HCT116 (cell line): ENCODE measurements around the gene AEBP2. TPM values are rescaled to one million over a fixed set of nuclear protein-coding genes. Genes with fewer than 3 reads are reported as not detected.

Source experiments
- ATAC-seq: fragments of 200-7000 bp; cut with Tn5 transposase; 2 replicates; pipeline ENCODE4 v1.9.1; 2020; ENCODE audit warnings: mild to moderate bottlenecking, moderate library complexity
- BruUV-seq: library from RNA; stranded (reverse); fragments of 400-500 nt; replicated peaks from 2 replicates; lab custom pipeline; 2021; lab: Mats Ljungman, UMichigan
- CTCF ChIA-PET: fragments of 300-600 bp; sonication (Branson Sonifier 250); formaldehyde crosslinking; loops from one replicate; lab custom pipeline; 2021; ENCODE audit warnings: antibody characterized with exemption; lab: Charles Lee
- POLR2A ChIA-PET: fragments of 300-600, 350-600 bp; sonication (Branson Sonifier 250); formaldehyde crosslinking; loops from one replicate; lab custom pipeline; 2021; ENCODE audit warnings: antibody characterized with exemption; lab: Charles Lee
- RAD21 ChIA-PET, 2 experiments: fragments of 300-600 bp; sonication (Branson Sonifier 250); formaldehyde crosslinking; loops; one replicate each; lab custom pipeline; 2023; ENCODE audit warnings: low total read pairs in 2 of 2; ENCODE audit not compliant: uncharacterized antibody in 2 of 2, unreplicated experiment in 2 of 2, low non-redundant PET in 1 of 2; lab: Charles Lee
- DNase-seq: peaks from one replicate; pipeline ENCODE4 v3.0.0-alpha.2; 2010; ENCODE audit warnings: low read depth, low spot score
- H2AFZ ChIP-seq: fragments of 200-600 bp; shearing (Covaris generic), sonication (generic); 2 replicates; pipeline ENCODE4 v1.6.1; 2017; ENCODE audit warnings: low read depth, mixed run types, mixed read lengths, antibody characterized with exemption, low read length; ENCODE audit not compliant: poor library complexity, severe bottlenecking
- H3K27ac ChIP-seq: 2 replicates; pipeline ENCODE4 v1.5.1; 2012; ENCODE audit warnings: low read depth, low read length
- H3K27me3 ChIP-seq: fragments of 200-600 bp; sonication (generic); 2 replicates; pipeline ENCODE4 v1.6.1; 2016; ENCODE audit warnings: mixed run types, low read length, mixed read lengths; ENCODE audit not compliant: insufficient read depth
- H3K36me3 ChIP-seq, 2 experiments: fragments of 200-500 bp in 1 of 2; fragments of 200-600 bp in 1 of 2; sonication (Bioruptor generic) in 1 of 2; sonication (generic) in 1 of 2; 2 replicates each; pipeline versions ENCODE4 v1.5.1 to v1.6.1; 2014 to 2016; ENCODE audit warnings: low read length in 2 of 2, inconsistent platforms in 1 of 2, mixed read lengths in 1 of 2, mixed run types in 1 of 2; ENCODE audit not compliant: insufficient read depth in 2 of 2, control insufficient read depth in 1 of 2
- H3K4me1 ChIP-seq, 2 experiments: fragments of 200-600 bp in 1 of 2; sonication (generic) in 1 of 2; 2 replicates each; pipeline versions ENCODE4 v1.5.1 to v1.6.1; 2012 to 2017; ENCODE audit warnings: low read length in 2 of 2, inconsistent platforms in 1 of 2, mild to moderate bottlenecking in 1 of 2, mixed read lengths in 1 of 2, mixed run types in 1 of 2, moderate library complexity in 1 of 2; ENCODE audit not compliant: insufficient read depth in 2 of 2, control insufficient read depth in 1 of 2
- H3K4me2 ChIP-seq: fragments of 200-600 bp; sonication (generic); 2 replicates; pipeline ENCODE4 v1.6.1; 2017; ENCODE audit warnings: mixed run types, low read length, mixed read lengths
- H3K4me3 ChIP-seq, 2 experiments: fragments of 200-600 bp in 1 of 2; sonication (generic) in 1 of 2; replicated peaks in 1 of 2; 2 replicates each; pipeline ENCODE4 v1.5.1; 2011 to 2016; ENCODE audit warnings: low read length in 2 of 2, control low read depth in 1 of 2, low read depth in 1 of 2, mild to moderate bottlenecking in 1 of 2, mixed read lengths in 1 of 2, mixed run types in 1 of 2
- H3K79me2 ChIP-seq: fragments of 200-600 bp; sonication (generic); 2 replicates; pipeline ENCODE4 v1.6.1; 2017; ENCODE audit warnings: mild to moderate bottlenecking, mixed run types, low read length, moderate library complexity, mixed read lengths; ENCODE audit not compliant: insufficient read depth
- H3K9ac ChIP-seq: fragments of 200-600 bp; sonication (generic); 2 replicates; pipeline ENCODE4 v1.6.1; 2016; ENCODE audit warnings: low read length, mixed read lengths
- H3K9me2 ChIP-seq: fragments of 200-600 bp; sonication (generic), shearing (Covaris generic); 2 replicates; pipeline ENCODE4 v1.6.1; 2017; ENCODE audit warnings: mixed run types, mild to moderate bottlenecking, moderate library complexity; ENCODE audit not compliant: insufficient read depth
- H3K9me3 ChIP-seq, 2 experiments: fragments of 200-500 bp in 1 of 2; fragments of 200-600 bp in 1 of 2; sonication (Bioruptor generic) in 1 of 2; sonication (generic) in 1 of 2; 2 replicates each; pipeline ENCODE4 v1.6.1; 2014 to 2017; ENCODE audit warnings: low read length in 2 of 2, mixed read lengths in 2 of 2, inconsistent platforms in 1 of 2, low read depth in 1 of 2, mild to moderate bottlenecking in 1 of 2, mixed run types in 1 of 2, moderate library complexity in 1 of 2; ENCODE audit not compliant: control insufficient read depth in 1 of 2, insufficient read depth in 1 of 2
- H4K20me1 ChIP-seq: fragments of 200-600 bp; sonication (generic), shearing (Covaris generic); 2 replicates; pipeline ENCODE4 v1.6.1; 2017; ENCODE audit warnings: mixed run types, mild to moderate bottlenecking, moderate library complexity; ENCODE audit not compliant: insufficient read depth
- CEBPB ChIP-seq: IDR thresholded peaks from 2 replicates; pipeline ENCODE4 v1.6.1; 2012; ENCODE audit warnings: low read depth
- EGR1 ChIP-seq: IDR thresholded peaks from 2 replicates; pipeline ENCODE4 v1.6.1; 2012; ENCODE audit warnings: low read depth
- EZH2phosphoT487 ChIP-seq: fragments of 200-600 bp; IDR thresholded peaks from 2 replicates; pipeline ENCODE4 v1.6.1; 2018; ENCODE audit warnings: antibody characterized with exemption, borderline replicate concordance
- FOSL1 ChIP-seq: IDR thresholded peaks from 2 replicates; pipeline ENCODE4 v1.6.1; 2012; ENCODE audit warnings: low read depth
- JUND ChIP-seq: IDR thresholded peaks from 2 replicates; pipeline ENCODE4 v1.6.1; 2012
- POLR2AphosphoS5 ChIP-seq: IDR thresholded peaks from 2 replicates; pipeline ENCODE4 v1.6.1; 2011; ENCODE audit warnings: mild to moderate bottlenecking, low read depth, low read length, moderate library complexity
- SIN3A ChIP-seq: IDR thresholded peaks from 2 replicates; pipeline ENCODE4 v1.6.1; 2012; ENCODE audit warnings: low read depth
- SP1 ChIP-seq: IDR thresholded peaks from 2 replicates; pipeline ENCODE4 v1.6.1; 2012; ENCODE audit warnings: low read depth
- SRF ChIP-seq: IDR thresholded peaks from 2 replicates; pipeline ENCODE4 v1.6.1; 2012; ENCODE audit warnings: low read depth
- TCF7L2 ChIP-seq: IDR thresholded peaks from 2 replicates; pipeline ENCODE4 v1.7.0; 2011; ENCODE audit warnings: borderline replicate concordance, inconsistent platforms; ENCODE audit not compliant: insufficient read depth, insufficient read length; ENCODE audit errors: extremely low read depth
- ZFX ChIP-seq: fragments of 450-650 bp; IDR thresholded peaks from 2 replicates; pipeline ENCODE4 v1.6.1; 2017
- ZNF274 ChIP-seq: fragments of 200-500 bp; sonication (Bioruptor generic); IDR thresholded peaks from 2 replicates; pipeline ENCODE4 v1.6.1; 2014; ENCODE audit warnings: mild to moderate bottlenecking, low read depth, low read length, inconsistent platforms
- intact Hi-C: fragments of 100-400 bp; cut with micrococcal nuclease; formaldehyde crosslinking; loops from 2 replicates; pipeline ENCODE4 v1.10.0; 2022
- total RNA-seq: library from RNA; stranded (reverse); gene quantifications from one replicate; pipeline ENCODE4 v1.2.1, GENCODE V29; 2021; ENCODE audit not compliant: unreplicated experiment
- TF ChIP-seq, protein P1 (sequence below): IDR thresholded peaks from 2 replicates; pipeline ENCODE4 v1.6.1; 2012
- TF ChIP-seq, protein P2 (sequence below): IDR thresholded peaks from 2 replicates; pipeline ENCODE4 v1.6.1; 2012; ENCODE audit warnings: low read depth
- TF ChIP-seq, protein P3 (sequence below): IDR thresholded peaks from 2 replicates; pipeline ENCODE4 v1.6.1; 2012
- TF ChIP-seq, protein P4 (sequence below), 3 experiments: fragments of 200-600 bp in 1 of 3; sonication (generic) in 1 of 3; IDR thresholded peaks in 2 of 3; conservative IDR thresholded peaks in 1 of 3; 2 replicates each; pipeline ENCODE4 v1.5.1; 2012 to 2017; ENCODE audit warnings: low read depth in 2 of 3, low read length in 2 of 3, antibody characterized with exemption in 1 of 3, borderline replicate concordance in 1 of 3, control low read depth in 1 of 3, mild to moderate bottlenecking in 1 of 3, mixed read lengths in 1 of 3, mixed run types in 1 of 3, moderate library complexity in 1 of 3; ENCODE audit not compliant: insufficient read depth in 1 of 3
- TF ChIP-seq, protein P5 (sequence below): IDR thresholded peaks from 2 replicates; pipeline ENCODE4 v1.6.1; 2011; ENCODE audit warnings: mild to moderate bottlenecking, low read length, moderate library complexity; ENCODE audit not compliant: insufficient replicate concordance; ENCODE audit errors: extremely low read depth

Gene AEBP2
- total RNA-seq, 1 experiment from 2014 or later = 44.6 TPM

DNA sequence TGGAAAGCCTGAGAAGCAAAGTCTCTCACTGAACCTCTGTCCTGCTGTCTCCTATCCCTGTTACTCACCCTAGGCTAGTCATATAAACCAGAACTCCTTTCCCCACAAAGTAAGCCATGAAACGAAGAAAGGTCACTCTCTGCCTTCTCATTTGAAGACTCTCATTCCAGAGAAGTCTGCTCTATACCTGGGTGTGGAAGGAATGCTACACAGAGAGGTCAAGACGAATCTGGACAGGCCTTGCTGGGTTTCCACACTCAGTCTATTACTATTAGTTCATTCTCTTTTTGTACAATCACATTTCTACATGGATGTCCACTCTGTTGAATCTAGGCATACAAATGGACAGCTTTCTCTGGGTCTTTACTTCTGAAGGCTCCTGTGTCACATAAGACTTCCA, 2.4 kb upstream of the AEBP2 start:
- Histone ChIP-seq H4K20me1 (no peaks in the 10 kb centered on the region), H2AFZ (no peak overlapping the region), H3K4me3 (no peak overlapping the region), H3K79me2 (peaks cover 22% of the 10 kb centered on the region), H3K36me3 (no peaks in the 10 kb centered on the region), H3K9ac (no peak overlapping the region), H3K4me1 (peaks cover 6 to 11% of the 10 kb centered on the region in 2 experiments; a peak in 3 of 4 replicates), H3K9me3 (no peaks in the 10 kb centered on the region), H3K4me2 (no peak overlapping the region), H3K27me3 (no peaks in the 10 kb centered on the region), H3K27ac (no peak overlapping the region), H3K9me2 (no peaks in the 10 kb centered on the region)
- ATAC-seq = no peak
- TF ChIP-seq JUND (no peak), SIN3A (no peak), POLR2AphosphoS5 (no peak), FOSL1 (no peak), SP1 (no peak), TCF7L2 (no peak), ZFX (no peak), ZNF274 (no peak), CEBPB (no peak), SRF (no peak), EZH2phosphoT487 (no peak), EGR1 (no peak)
- TF ChIP-seq, protein P1, sequence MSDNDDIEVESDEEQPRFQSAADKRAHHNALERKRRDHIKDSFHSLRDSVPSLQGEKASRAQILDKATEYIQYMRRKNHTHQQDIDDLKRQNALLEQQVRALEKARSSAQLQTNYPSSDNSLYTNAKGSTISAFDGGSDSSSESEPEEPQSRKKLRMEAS = no peak
- TF ChIP-seq, protein P2, sequence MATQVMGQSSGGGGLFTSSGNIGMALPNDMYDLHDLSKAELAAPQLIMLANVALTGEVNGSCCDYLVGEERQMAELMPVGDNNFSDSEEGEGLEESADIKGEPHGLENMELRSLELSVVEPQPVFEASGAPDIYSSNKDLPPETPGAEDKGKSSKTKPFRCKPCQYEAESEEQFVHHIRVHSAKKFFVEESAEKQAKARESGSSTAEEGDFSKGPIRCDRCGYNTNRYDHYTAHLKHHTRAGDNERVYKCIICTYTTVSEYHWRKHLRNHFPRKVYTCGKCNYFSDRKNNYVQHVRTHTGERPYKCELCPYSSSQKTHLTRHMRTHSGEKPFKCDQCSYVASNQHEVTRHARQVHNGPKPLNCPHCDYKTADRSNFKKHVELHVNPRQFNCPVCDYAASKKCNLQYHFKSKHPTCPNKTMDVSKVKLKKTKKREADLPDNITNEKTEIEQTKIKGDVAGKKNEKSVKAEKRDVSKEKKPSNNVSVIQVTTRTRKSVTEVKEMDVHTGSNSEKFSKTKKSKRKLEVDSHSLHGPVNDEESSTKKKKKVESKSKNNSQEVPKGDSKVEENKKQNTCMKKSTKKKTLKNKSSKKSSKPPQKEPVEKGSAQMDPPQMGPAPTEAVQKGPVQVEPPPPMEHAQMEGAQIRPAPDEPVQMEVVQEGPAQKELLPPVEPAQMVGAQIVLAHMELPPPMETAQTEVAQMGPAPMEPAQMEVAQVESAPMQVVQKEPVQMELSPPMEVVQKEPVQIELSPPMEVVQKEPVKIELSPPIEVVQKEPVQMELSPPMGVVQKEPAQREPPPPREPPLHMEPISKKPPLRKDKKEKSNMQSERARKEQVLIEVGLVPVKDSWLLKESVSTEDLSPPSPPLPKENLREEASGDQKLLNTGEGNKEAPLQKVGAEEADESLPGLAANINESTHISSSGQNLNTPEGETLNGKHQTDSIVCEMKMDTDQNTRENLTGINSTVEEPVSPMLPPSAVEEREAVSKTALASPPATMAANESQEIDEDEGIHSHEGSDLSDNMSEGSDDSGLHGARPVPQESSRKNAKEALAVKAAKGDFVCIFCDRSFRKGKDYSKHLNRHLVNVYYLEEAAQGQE = no peak
- TF ChIP-seq, protein P3, sequence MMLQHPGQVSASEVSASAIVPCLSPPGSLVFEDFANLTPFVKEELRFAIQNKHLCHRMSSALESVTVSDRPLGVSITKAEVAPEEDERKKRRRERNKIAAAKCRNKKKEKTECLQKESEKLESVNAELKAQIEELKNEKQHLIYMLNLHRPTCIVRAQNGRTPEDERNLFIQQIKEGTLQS = no peak
- TF ChIP-seq, protein P4, sequence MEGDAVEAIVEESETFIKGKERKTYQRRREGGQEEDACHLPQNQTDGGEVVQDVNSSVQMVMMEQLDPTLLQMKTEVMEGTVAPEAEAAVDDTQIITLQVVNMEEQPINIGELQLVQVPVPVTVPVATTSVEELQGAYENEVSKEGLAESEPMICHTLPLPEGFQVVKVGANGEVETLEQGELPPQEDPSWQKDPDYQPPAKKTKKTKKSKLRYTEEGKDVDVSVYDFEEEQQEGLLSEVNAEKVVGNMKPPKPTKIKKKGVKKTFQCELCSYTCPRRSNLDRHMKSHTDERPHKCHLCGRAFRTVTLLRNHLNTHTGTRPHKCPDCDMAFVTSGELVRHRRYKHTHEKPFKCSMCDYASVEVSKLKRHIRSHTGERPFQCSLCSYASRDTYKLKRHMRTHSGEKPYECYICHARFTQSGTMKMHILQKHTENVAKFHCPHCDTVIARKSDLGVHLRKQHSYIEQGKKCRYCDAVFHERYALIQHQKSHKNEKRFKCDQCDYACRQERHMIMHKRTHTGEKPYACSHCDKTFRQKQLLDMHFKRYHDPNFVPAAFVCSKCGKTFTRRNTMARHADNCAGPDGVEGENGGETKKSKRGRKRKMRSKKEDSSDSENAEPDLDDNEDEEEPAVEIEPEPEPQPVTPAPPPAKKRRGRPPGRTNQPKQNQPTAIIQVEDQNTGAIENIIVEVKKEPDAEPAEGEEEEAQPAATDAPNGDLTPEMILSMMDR (IDR thresholded peaks at IDR 0.05 in 2 of 3, conservative IDR thresholded peaks at IDR 0.05 in 1 of 3; ENCODE audit: borderline replicate concordance in 1 of 3, insufficient read depth in 1 of 3, low read depth in 2 of 3, low read length in 2 of 3) = no peak
- TF ChIP-seq, protein P5, sequence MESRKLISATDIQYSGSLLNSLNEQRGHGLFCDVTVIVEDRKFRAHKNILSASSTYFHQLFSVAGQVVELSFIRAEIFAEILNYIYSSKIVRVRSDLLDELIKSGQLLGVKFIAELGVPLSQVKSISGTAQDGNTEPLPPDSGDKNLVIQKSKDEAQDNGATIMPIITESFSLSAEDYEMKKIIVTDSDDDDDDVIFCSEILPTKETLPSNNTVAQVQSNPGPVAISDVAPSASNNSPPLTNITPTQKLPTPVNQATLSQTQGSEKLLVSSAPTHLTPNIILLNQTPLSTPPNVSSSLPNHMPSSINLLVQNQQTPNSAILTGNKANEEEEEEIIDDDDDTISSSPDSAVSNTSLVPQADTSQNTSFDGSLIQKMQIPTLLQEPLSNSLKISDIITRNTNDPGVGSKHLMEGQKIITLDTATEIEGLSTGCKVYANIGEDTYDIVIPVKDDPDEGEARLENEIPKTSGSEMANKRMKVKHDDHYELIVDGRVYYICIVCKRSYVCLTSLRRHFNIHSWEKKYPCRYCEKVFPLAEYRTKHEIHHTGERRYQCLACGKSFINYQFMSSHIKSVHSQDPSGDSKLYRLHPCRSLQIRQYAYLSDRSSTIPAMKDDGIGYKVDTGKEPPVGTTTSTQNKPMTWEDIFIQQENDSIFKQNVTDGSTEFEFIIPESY = no peak
- ChIA-PET POLR2A (no interaction called here), CTCF (no interaction called here), RAD21 (no interaction called here)
- no TSS peak for BruUV-seq
- intact Hi-C loops = no loop called here
- DNase-seq = no peak
